Measurements from ENCODE around the gene DNM2.
"Not testable (repeated sequence)": the region's sequence is repeated elsewhere in the genome, so short reads cannot be mapped to it uniquely, and the experiment has no call there.

The DNM2 gene

DNA sequence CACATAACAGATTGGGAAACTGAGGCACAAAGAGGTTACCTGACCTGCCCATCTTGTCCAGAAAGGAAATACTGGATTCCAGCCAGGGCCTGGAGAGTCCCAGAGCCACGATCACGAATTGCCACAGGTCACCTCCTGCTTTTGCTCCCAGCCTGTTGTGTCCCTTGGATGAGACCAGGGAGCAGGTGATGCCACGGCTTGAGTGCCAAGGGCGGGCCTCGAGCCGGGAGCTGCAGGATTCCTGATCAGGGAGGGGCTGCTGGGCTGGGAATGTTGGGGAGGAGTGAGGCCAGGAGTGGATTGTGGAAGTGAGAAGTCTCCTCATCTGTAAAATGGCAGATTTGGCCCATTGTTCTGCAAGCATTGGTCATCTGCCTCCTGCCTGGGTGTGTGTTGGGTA is 29.4 kb downstream of the DNM2 start:
- no peak for DNase-seq
- in situ Hi-C loops (cut with HindIII; ENCODE audit: low pct_ligation_motif_present, low pct_unique_long_range_greater_than_20kb, low sequenced_read_pairs), result no loop called here

GRCh38 chr19:10747674-10748073 is 29.8 kb downstream of the DNM2 start:
- in situ Hi-C loops (cut with HindIII; ENCODE audit: low pct_ligation_motif_present, low pct_unique_long_range_greater_than_20kb, low sequenced_read_pairs), result no loop called here
- DNase-seq, result no peak

DNA sequence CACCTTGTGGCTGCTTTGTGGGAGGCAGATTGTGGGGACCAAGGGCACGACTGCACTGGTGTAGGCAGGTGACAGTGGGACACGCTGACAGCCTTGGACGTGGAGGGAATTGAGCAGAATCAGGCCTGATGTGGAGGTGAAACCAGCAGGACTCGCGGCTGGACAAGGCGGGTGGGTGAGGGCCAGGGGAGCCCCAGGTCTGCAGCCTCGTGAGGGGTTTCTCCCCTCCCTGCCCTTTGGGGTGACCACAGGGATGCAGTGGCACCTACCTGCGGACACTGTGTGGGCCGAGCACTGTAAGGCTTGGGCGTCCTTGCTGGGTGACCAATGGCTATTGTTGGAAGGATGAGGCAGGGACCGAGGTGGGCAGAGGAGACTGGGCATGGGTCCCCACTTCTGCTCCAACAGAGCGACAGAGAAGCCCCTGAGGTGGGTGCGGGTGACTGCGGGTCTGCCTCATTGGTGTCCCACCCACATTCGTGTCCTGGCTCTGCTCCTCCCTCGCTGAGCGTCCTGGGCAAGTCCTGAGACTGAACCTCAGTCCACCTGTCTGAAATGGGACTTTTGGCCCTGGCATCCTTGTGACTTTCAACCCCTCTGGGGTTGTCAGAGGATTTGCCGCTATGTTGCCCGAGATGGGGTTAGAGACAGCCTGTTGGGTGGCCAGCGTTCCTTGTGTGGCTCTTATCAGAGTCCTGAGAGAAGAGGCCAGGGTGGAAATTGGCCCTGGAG is 30.5 kb downstream of the DNM2 start:
- in situ Hi-C loops (cut with HindIII; ENCODE audit: low pct_ligation_motif_present, low pct_unique_long_range_greater_than_20kb, low sequenced_read_pairs), result no loop called here
- no peak for DNase-seq

DNA sequence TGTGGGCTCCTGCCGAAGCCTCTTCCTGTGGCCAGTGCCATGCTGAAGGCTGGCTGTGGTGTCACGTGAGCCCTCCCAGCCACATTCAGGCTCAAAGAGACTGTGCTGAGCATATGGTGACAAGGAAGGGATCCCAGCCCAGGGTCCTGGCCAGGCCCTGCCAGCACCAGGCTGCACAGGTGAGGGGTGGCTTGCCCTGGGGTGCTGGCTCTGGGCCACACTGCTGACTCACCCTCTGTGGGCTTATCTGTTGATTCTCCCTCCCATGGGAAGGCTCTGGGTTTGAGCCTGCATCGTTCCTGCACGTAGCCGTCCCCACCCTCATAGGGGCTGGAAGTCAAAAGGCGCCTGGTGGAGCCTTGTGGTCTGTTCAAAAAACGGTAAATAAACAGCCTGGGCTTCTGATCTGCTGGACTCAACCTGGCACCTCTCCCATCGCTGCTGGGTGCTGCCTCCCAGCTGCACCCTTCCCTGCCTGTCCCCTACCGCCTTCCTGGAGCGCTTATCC is 31.1 kb downstream of the DNM2 start:
- peak; percentile 34 for DNase-seq
- in situ Hi-C loops (cut with HindIII; ENCODE audit: low pct_ligation_motif_present, low pct_unique_long_range_greater_than_20kb, low sequenced_read_pairs), result no loop called here

DNA sequence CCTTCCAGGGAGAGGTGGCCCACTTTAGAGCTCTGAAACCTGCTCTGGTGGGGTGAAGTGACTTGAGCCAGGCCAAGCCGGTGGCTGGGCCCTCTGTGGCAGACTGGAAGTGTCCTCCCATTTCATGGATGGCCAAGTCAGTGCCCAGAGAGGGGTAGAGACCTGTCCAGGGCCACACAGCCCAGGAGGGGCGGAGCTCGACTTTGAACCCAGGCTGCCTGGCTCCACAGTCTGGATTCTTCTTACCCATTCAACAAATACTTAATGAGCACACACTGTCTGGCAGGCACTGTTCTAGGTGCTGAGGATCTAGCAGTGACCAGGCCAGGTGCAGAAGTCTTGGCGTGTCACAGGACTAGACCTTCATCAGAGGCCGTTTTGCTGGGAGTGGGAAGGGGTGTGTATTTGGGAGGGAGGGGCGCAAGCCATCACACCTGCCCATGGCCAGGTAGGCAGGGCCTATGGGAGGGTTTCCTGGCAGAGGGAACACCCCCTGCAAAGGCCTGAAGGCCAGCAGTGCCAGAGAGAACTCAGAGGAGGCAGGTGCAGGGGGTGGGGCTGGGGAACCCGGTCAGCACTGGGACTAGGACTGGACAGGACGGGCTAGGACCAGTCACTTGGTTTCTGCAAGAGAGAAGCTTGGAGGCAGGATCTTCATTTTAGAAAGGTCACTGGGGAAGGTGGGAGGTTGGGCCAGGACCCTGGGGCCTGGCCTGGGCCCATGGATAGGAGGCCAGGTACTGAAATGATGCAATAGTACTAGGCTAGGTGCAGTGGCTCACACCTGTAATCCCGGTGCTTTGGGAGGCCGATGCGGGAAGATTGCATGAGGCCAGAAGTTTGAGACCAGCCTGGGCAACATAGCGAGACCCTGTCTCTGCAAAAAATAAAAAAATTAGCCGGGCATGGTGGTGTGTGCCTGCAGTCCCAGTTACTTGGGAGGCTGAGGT is 31.8 kb downstream of the DNM2 start:
- in situ Hi-C loops (cut with HindIII; ENCODE audit: low pct_ligation_motif_present, low pct_unique_long_range_greater_than_20kb, low sequenced_read_pairs), result no loop called here
- DNase-seq, result no peak

DNA sequence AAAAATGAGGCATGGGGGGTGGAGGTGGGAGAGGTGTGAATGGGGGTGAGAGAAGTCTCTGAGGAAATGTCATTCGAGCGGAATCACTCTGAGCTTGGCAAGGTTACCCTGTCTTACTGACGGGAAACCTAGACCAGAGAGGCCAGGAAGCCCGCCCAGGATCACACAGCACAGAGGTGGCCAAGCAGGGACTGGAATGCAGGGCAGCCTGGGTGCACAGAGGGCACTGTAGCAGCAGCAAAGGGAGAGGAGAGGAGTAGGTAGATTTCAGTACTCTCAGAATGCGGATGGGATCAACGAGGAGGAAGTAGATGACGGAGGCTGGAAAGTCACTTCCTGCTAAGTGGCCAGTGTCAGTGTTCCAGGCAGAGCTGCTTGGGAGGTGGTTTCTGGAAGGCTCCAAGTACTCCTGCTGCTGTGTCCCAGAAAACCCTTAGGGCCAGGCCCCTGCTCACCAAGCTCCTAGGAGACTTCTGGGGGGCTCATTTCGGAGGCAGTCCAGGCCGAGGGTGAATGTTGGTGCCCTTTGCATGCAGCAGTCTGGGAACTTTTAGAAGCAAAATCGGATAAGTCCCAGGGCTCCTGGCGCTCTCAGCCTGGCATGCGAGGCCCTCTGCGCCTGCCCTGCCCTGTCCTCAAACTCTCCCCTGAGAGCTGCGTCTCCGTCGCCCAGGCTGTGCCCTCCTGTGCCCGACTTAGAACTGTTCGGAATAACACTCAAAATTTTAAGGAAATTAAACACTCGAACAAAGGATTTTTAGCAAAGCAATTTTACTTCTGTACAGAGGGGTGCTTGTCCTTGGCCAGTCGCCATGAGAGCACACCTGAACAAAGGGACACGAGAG is 33.5 kb downstream of the DNM2 start:
- DNase-seq, result no peak
- in situ Hi-C loops (cut with HindIII; ENCODE audit: low pct_ligation_motif_present, low pct_unique_long_range_greater_than_20kb, low sequenced_read_pairs), result no loop called here

DNA sequence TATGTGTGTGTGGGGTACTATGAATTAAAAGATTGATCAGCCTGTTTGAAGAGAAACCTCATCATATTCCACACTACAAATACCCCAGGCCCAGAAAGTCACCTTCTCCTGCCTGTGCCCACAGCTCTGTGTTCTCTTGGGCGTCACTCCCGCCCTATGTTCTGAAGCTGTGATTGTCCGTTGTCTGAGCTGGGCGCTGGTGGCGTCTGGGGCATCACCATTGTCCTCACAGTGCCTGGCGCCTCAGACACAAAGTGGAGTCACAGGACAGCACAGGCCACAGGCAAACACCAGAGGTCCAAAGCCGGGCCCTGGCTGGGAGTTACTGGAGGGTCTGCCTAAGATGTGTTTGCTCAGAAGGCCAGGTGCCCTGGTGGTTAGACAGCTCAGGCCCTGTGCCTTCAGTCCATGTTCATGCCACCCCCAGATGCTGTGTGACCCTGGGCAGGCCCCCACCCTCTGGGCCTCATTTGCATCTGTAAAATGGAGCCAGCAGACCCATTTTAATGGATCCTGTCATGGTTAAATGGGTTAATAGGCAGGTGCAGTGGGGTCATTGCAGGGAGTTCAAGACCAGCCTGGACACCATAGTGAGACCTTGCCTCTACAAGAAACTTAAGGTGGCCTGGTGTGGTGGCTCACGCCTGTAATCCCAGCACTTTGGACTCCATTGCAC is 34.5 kb downstream of the DNM2 start:
- in situ Hi-C loops (cut with HindIII; ENCODE audit: low pct_ligation_motif_present, low pct_unique_long_range_greater_than_20kb, low sequenced_read_pairs), result no loop called here
- DNase-seq, result no peak

DNA sequence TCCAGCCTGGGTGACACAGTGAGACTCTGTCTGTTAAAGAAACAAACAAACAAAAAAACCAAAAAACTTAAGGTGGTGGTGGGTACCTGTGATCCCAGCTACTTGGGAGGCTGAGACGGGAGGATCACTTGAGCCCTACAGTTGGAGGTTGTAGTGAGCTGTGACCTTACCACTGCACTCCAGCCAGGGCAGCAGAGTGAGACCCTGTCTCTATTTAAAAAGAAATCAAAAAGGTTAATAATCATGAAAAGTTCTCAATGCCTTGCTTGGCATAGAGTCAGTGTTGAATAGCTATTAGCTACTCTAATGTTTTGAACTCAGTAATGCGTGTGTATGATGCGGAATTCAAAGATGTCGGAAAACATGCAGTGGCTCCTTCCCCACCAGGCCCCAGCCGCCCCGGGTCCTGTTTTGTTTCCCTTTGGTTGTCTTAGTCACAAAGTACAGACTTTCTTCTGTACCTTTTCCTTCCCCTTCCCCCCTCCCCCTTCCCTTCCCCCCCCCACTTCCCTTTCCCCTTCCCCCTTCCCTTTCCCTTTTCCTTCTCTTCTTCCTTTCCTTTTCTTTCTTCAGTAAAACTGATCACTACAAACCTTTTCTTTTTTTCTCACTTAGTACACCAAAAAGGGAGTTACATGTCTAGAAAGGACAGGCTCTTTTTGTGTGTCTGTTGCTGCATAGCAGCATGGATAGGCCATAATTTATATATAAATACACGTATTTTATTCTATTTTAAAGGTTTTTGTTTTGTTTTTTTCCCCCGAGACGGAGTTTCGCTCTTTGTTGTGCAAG is 35.2 kb downstream of the DNM2 start:
- no peak for DNase-seq
- in situ Hi-C loops (cut with HindIII; ENCODE audit: low pct_ligation_motif_present, low pct_unique_long_range_greater_than_20kb, low sequenced_read_pairs), result no loop called here

DNA sequence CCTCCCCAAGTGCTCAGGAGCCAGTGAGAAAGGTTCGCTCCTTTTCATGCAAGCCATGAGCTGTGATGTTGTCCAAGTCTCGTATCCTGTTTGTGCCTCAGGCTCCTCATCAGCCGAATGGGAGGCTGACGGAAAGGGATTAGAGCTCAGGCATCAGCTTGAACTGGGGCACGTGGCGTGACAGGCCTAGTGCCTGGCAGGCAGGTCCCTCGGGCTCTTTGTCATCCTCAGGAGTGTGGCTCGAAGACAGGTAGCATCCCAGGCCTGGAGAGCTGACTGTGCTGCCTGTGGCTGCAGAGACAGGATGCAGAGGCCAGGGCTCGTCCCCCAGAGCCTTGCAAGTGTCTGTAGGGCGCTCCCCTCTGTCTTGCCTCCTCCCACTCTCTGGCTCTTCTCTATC is 38.5 kb downstream of the DNM2 start:
- DNase-seq, result no peak
- in situ Hi-C loops (cut with HindIII; ENCODE audit: low pct_ligation_motif_present, low pct_unique_long_range_greater_than_20kb, low sequenced_read_pairs), result no loop called here

DNA sequence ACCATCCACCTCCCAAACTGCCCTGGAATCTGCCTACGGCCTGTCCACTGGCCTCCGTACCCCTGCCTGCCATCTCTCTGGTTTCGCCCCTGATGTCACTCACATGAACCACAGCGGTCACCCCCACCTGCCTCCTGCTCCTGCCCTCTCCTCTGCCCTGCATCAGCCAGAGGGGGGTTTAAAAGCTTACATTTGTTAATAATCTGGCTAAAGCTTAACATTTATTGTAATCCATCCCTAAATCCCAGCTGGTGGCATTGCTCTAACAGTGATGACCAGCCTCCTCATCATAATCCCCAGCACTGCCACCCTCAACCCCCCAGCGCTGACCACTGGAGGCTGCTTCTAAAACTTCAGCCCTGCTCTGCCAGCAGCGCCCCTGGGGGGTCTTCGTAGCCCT is 38.9 kb downstream of the DNM2 start:
- in situ Hi-C loops (cut with HindIII; ENCODE audit: low pct_ligation_motif_present, low pct_unique_long_range_greater_than_20kb, low sequenced_read_pairs), result no loop called here
- DNase-seq, result no peak

DNA sequence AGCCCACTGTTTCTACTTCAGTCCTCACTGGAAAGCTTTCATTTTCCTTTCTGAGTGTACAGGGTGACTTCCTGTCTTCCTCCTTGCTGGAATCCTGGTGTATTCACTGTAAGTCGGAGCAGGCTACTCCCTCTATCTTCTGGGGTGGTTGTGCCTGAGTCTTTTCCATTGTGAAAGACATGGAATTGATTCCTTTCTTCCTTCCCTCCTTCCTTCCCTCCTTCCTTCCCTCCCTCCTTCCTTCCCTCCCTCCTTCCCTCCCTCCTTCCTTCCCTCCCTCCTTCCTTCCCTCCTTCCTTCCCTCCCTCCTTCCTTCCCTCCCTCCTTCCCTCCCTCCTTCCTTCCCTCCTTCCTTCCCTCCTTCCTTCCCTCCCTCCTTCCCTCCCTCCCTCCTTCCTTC is 40.2 kb downstream of the DNM2 start:
- in situ Hi-C loops (cut with HindIII; ENCODE audit: low pct_ligation_motif_present, low pct_unique_long_range_greater_than_20kb, low sequenced_read_pairs), result not testable (repeated sequence)

DNA sequence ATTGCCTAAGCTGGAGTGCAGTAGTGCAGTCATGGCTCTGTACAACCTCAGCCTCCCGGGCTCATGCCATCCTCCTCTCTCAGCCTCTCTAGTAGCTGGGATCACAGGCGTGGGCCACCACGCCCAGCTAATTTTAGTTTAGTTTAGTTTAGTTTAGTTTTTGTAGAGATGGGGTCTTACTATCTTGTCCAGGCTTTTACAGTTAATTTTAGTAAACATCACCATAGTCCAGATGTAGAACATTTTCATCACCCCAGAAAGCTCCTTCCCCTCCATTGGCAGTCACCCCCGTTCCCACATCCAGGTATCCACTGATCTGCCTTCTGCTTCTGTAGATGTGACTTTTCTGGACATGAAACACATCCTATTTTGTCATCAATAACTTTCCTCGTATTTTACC is 41.1 kb downstream of the DNM2 start:
- in situ Hi-C loops (cut with HindIII; ENCODE audit: low pct_ligation_motif_present, low pct_unique_long_range_greater_than_20kb, low sequenced_read_pairs), result no loop called here
- no peak for DNase-seq

More for the DNA sequence above, 40.2 kb downstream of the DNM2 start:
- DNase-seq, result not testable (repeated sequence)

DNA sequence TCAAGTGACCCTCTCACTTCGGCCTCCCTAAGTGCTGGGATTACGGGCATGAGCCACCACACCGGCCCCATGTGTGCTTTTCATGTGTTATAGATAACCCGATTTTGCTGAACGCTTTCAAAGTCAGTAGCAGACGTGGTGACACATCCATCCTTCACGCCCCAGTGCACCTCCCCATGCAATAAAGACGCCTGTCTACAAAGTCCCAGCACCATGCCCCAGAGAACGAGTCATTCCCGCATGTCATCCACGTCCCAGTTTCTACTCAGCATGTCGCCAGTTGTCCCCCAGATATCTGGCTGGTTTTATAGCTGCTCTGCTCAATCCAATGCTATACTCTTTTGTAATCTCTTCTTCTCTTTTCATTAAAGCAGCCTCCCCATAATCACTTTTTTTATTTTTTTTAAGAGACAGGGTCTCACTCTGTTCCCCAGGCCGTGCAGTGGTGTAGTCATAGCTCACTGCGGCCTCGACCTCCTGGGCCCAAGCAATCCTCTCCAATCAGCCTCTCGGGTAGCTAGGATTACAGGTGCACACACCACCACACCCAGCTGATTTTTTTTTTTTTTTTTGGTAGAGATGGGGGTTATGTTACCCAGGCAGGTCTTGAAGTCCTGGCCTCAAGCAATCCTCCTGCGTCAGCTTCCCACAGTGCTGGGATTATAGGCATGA is 42.5 kb downstream of the DNM2 start:
- peak; percentile 77 for DNase-seq
- in situ Hi-C loops (cut with HindIII; ENCODE audit: low pct_ligation_motif_present, low pct_unique_long_range_greater_than_20kb, low sequenced_read_pairs), result no loop called here

- DNase-seq, result no peak
- in situ Hi-C loops (cut with HindIII; ENCODE audit: low pct_ligation_motif_present, low pct_unique_long_range_greater_than_20kb, low sequenced_read_pairs), result no loop called here
Observed at GRCh38 chr19:10761443-10762250, 43.8 kb downstream of the DNM2 start.

DNA sequence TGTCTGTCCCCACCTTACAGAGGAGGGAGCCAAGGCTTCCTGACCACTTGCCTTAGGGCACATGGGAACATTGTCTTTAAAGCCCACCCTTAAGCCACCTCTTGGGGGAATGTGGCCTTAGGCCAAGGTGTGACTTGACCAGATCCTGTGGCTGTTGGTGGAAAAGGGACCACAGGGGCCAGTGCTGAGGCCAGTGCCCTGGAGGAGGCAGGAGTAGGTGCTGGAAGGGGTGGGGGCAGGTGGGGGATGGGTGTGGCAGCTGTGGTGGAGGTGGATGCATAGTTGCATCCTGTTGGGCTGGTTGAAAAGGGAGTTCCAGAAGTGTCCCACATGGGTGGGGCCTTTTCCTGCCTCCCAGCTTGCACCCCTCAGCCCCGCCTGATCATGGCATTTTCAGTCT is 44.8 kb downstream of the DNM2 start:
- no peak for DNase-seq
- in situ Hi-C loops (cut with HindIII; ENCODE audit: low pct_ligation_motif_present, low pct_unique_long_range_greater_than_20kb, low sequenced_read_pairs), result no loop called here

DNA sequence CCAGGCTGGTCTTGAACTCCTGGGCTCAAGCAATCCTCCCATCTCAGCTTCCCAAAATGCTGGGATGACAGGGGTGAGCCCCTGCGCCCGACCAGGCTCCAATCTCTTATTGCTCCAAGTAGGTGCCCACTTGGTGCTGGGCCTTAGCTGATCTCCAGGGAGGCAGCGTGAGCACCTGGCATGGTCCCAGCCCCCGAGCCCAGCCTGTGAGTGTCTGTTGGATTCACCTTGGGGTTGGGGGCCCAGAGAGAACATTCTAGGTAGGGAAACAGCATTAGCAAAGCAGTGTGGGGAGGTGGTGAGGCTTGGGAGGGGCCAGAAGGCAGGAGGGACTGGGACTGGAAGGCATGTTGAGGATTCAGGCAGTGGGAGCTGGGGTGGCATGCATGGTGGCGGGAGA is 45.5 kb downstream of the DNM2 start:
- in situ Hi-C loops (cut with HindIII; ENCODE audit: low pct_ligation_motif_present, low pct_unique_long_range_greater_than_20kb, low sequenced_read_pairs), result no loop called here
- DNase-seq, result no peak
